Ammon's horn (tissue), 1 donor: Measurements from ENCODE around the gene ZHX3.
"Not testable (repeated sequence)": the region's sequence is repeated elsewhere in the genome, so short reads cannot be mapped to it uniquely, and the experiment has no call there.

Experiments
- DNase-seq: peaks from one replicate; pipeline ENCODE4 v3.0.0-alpha.2; 2016; ENCODE audit warnings: low spot score

The ZHX3 gene

GRCh38 chr20:41135888-41136679 is 181.4 kb downstream of the ZHX3 start:
- no peak for DNase-seq

- DNase-seq: peak; percentile 59
These were observed 182.2 kb downstream of the ZHX3 start for GRCh38 chr20:41135187-41135887.

GRCh38 chr20:41134362-41135186 is 183.0 kb downstream of the ZHX3 start:
- no peak for DNase-seq

DNA sequence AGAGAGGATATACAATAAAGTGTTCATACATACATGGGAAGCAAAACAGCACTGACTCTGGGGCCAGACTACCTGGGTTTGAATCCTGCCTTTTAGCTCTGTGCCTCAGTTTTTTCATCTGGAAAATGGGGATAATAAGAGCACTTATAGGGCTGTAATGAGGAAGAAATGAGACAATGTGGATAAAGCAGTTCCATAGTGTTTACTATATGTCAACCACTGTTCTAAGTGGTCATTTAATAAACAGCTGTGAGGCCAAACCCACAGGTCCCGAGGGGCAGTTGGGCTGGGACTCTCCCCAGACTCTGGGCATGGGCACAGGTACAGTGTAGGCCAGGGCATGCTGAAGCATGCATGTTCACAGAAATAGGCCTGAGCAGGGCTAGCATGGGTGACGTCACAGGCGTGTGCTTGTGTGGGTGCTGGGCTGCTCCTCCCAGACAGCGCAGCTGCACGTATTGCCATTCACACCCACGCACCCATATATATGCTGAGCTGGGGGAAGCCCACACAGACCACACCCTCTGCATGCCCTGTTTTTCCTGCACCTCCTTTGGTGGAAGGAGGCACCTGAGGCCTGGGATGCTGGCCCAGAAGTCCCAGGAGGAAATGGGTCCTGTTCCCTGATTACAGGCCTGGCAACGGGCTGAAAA is 183.7 kb downstream of the ZHX3 start:
- DNase-seq: no peak

DNA sequence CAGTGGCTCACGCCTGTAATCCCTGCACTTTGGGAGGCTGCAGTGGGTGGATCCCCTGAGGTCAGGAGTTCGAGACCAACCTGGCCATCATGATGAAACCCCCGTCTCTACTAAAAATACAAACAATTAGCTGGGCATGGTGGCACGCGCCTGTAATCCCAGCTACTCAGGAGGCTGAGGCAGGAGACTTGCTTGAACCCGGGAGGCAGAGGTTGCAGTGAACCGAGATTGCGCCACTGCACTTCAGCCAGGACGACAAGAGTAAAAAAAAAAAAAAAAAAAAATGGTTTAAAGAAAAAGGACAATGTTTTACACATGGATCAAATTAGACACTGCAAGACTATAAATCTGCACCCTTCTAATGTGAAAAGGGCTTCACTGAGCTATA is 185.1 kb downstream of the ZHX3 start:
- not testable (repeated sequence) for DNase-seq

DNA sequence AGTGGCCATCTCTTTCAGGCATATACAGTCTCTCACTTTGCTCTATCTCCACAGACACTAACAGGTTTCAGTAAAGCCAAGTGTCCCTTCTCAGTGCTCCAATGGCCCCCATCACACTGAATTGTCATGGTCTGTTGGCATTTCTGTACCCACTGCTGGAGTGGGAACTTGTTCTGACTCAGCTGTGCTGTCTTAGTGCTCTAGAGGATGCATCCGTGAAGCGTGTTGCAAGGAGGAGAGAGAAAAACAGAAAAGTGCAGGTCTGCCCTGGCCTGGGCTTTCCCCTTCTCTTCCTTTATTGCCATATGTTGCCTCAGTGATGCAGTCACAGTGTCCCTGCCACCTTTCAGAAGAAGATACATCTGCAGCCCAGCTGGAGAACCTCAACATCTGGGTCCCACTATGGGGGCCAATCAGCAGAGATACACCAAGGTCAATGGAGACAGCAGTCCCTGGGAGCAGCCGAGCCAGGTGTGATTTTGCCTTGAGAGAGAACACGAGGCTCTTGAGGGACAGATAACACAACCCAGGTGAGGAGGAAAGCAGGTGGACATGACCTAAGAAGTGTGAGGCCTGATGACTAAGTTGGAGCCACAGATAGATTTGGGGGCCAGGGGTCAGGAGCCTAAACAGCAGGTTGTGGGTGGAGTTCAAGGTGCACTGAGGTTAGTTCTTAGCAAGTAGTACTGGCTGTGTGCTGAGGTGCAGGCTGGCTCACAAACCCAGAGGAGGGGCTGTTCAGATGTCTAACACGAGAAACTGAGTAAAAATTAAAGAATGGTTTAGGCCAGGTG is 185.7 kb downstream of the ZHX3 start:
- DNase-seq: no peak
